ENCODE measurements around the gene CABP4. TPM values are rescaled to one million over a fixed set of nuclear protein-coding genes. Genes with fewer than 3 reads are reported as not detected.
"Not testable (repeated sequence)": the region's sequence is repeated elsewhere in the genome, so short reads cannot be mapped to it uniquely, and the experiment has no call there.

CABP4 gene
- total RNA-seq, 2 experiments from 2014 or later: 0.96 to 3.4 TPM

GRCh38 chr11:67422891-67423290, 32.3 kb upstream of the CABP4 start:
- DNase-seq: no peak
- Mint-ChIP-seq H3K9me3 (ENCODE audit: low read depth) (no peaks in the 10 kb centered on the region), H3K36me3 (no peaks in the 10 kb centered on the region), H3K27ac (no peak overlapping the region), H3K27me3 (no peaks in the 10 kb centered on the region), H3K4me3 (no peak overlapping the region), H3K4me1 (peaks cover 42% of the 10 kb centered on the region)
- CTCF ChIA-PET: interaction anchor here (0.9 to 2.6 kb wide), 3 partner anchors 10 to 32 kb away, joined by 3 to 12 read pairs (median 3); partner anchors contain the start of genes PTPRCAP and RAD9A
- no peak for ATAC-seq

- Mint-ChIP-seq H3K4me3 (no peak overlapping the region), H3K27ac (no peak overlapping the region), H3K9me3 (ENCODE audit: low read depth) (no peaks in the 10 kb centered on the region), H3K4me1 (peaks cover 43% of the 10 kb centered on the region), H3K27me3 (no peaks in the 10 kb centered on the region), H3K36me3 (no peaks in the 10 kb centered on the region)
- ATAC-seq: no peak
- DNase-seq: no peak
- CTCF ChIA-PET: interaction anchor here (1.2 to 2.6 kb wide), 3 partner anchors 11 to 41 kb away, joined by 3 to 12 read pairs (median 5); partner anchors contain the start of gene RAD9A
Observed at GRCh38 chr11:67423466-67423865, 31.7 kb upstream of the CABP4 start.

- DNase-seq (no peak), ATAC-seq (no peak)
- H3K9me3 Mint-ChIP-seq (ENCODE audit: low read depth): no peaks in the 10 kb centered on the region
- H3K27me3 Mint-ChIP-seq: no peaks in the 10 kb centered on the region
- H3K4me1 Mint-ChIP-seq: peaks cover 43% of the 10 kb centered on the region
- H3K27ac Mint-ChIP-seq: no peak overlapping the region
- CTCF ChIA-PET: interaction anchor here (0.6 to 2.6 kb wide), 6 partner anchors 11 to 63 kb away, joined by 3 to 12 read pairs (median 4); partner anchors contain the start of genes PPP1CA and TBC1D10C
- no peak overlapping the region for H3K4me3 Mint-ChIP-seq
- H3K36me3 Mint-ChIP-seq: peaks cover 2% of the 10 kb centered on the region
Observed at GRCh38 chr11:67423891-67424613, 31.1 kb upstream of the CABP4 start.

GRCh38 chr11:67427364-67427859, 27.7 kb upstream of the CABP4 start:
- peak; percentile 5 for ATAC-seq
- H3K27me3 Mint-ChIP-seq; DNase-seq; H3K9me3 Mint-ChIP-seq (ENCODE audit: low read depth): not testable (repeated sequence)
- CTCF ChIA-PET: interaction anchor here (0.8 to 3.3 kb wide), 7 partner anchors 11 to 71 kb away, joined by 3 to 16 read pairs (median 4); partner anchors contain the start of gene PPP1CA
- Mint-ChIP-seq H3K4me3 (peak overlapping the region; percentile 94), H3K36me3 (peaks cover 13% of the 10 kb centered on the region), H3K27ac (peak overlapping the region; percentile 95), H3K4me1 (peaks cover 49% of the 10 kb centered on the region)

GRCh38 chr11:67428052-67429001, 26.8 kb upstream of the CABP4 start, which contains the start of gene RPS6KB2:
Gene RPS6KB2, plus strand, starts transcription at chr11:67428494. Its CDS starts 52 bp downstream, at chr11:67428546.
- H3K4me3 Mint-ChIP-seq: peak within 1 kb of the TSS; percentile 94
- H3K36me3 Mint-ChIP-seq: peaks cover 13% of the 10 kb centered on the region
- H3K27ac Mint-ChIP-seq: peak within 1 kb of the TSS; percentile 95
- peak; percentile 91 for ATAC-seq
- H3K27me3 Mint-ChIP-seq: no peaks in the 10 kb centered on the region
- CTCF ChIA-PET: interaction anchor here (0.7 to 3.3 kb wide), 12 partner anchors 8 to 72 kb away, joined by 3 to 16 read pairs (median 5); partner anchors contain the start of genes PPP1CA, PTPRCAP and TBC1D10C
- no peaks in the 10 kb centered on the region for H3K9me3 Mint-ChIP-seq (ENCODE audit: low read depth)
- peaks cover 52% of the 10 kb centered on the region for H3K4me1 Mint-ChIP-seq
- peak; percentile 100 for DNase-seq

- H3K36me3 Mint-ChIP-seq: peaks cover 18% of the 10 kb centered on the region
- ATAC-seq (no peak), DNase-seq (no peak)
- peak overlapping the region; percentile 95 for H3K27ac Mint-ChIP-seq
- no peaks in the 10 kb centered on the region for H3K9me3 Mint-ChIP-seq (ENCODE audit: low read depth)
- CTCF ChIA-PET: interaction anchor here (0.8 to 3.3 kb wide), 9 partner anchors 9 to 47 kb away, joined by 3 to 16 read pairs (median 5); partner anchors contain the start of genes PPP1CA and TBC1D10C
- no peaks in the 10 kb centered on the region for H3K27me3 Mint-ChIP-seq
- peak overlapping the region; percentile 94 for H3K4me3 Mint-ChIP-seq
- peaks cover 60% of the 10 kb centered on the region for H3K4me1 Mint-ChIP-seq
Observed at GRCh38 chr11:67429038-67429668, 26.0 kb upstream of the CABP4 start.

- CTCF ChIA-PET: interaction anchor here (1.5 to 3.3 kb wide), 4 partner anchors 12 to 28 kb away, joined by 6 to 16 read pairs (median 10); partner anchors contain the start of genes PPP1CA and TBC1D10C
- ATAC-seq (no peak), DNase-seq (no peak)
- Mint-ChIP-seq H3K27ac (no peak overlapping the region), H3K4me3 (peak overlapping the region; percentile 94), H3K36me3 (peaks cover 20% of the 10 kb centered on the region), H3K9me3 (ENCODE audit: low read depth) (no peaks in the 10 kb centered on the region), H3K27me3 (no peaks in the 10 kb centered on the region), H3K4me1 (peaks cover 63% of the 10 kb centered on the region)
Observed at GRCh38 chr11:67429722-67430121, 25.4 kb upstream of the CABP4 start.

GRCh38 chr11:67431346-67432249, 23.6 kb upstream of the CABP4 start:
- CTCF ChIA-PET: interaction anchor here (8.0 kb wide), 1 partner anchor 29 kb away, joined by 96 read pairs; the partner anchor contains the start of genes PPP1CA and TBC1D10C
- Mint-ChIP-seq H3K27me3 (no peaks in the 10 kb centered on the region), H3K4me3 (no peak overlapping the region), H3K27ac (peak overlapping the region; percentile 41), H3K36me3 (peaks cover 34% of the 10 kb centered on the region), H3K4me1 (peaks cover 68% of the 10 kb centered on the region), H3K9me3 (ENCODE audit: low read depth) (no peaks in the 10 kb centered on the region)
- no peak for DNase-seq
- ATAC-seq: no peak

- no peak for ATAC-seq
- H3K27me3 Mint-ChIP-seq: no peaks in the 10 kb centered on the region
- H3K4me1 Mint-ChIP-seq: peaks cover 57% of the 10 kb centered on the region
- no peak overlapping the region for H3K4me3 Mint-ChIP-seq
- H3K9me3 Mint-ChIP-seq (ENCODE audit: low read depth): no peaks in the 10 kb centered on the region
- peaks cover 42% of the 10 kb centered on the region for H3K36me3 Mint-ChIP-seq
- no peak for DNase-seq
- CTCF ChIA-PET: interaction anchor here (8.0 kb wide), 1 partner anchor 30 kb away, joined by 96 read pairs; the partner anchor contains the start of genes PPP1CA and TBC1D10C
- H3K27ac Mint-ChIP-seq: peak overlapping the region; percentile 78
Observed at GRCh38 chr11:67432655-67433349, 22.4 kb upstream of the CABP4 start.

GRCh38 chr11:67433536-67434394, 21.4 kb upstream of the CABP4 start:
- Mint-ChIP-seq H3K4me1 (peaks cover 55% of the 10 kb centered on the region), H3K27ac (peak overlapping the region; percentile 78), H3K9me3 (ENCODE audit: low read depth) (no peaks in the 10 kb centered on the region), H3K36me3 (peaks cover 42% of the 10 kb centered on the region), H3K27me3 (no peaks in the 10 kb centered on the region), H3K4me3 (peak overlapping the region; percentile 95)
- ATAC-seq (no peak), DNase-seq (peak; percentile 64)
- CTCF ChIA-PET: interaction anchor here (0.6 to 8.0 kb wide), 2 partner anchors 31 to 160 kb away, joined by 4 to 96 read pairs; partner anchors contain the start of genes PPP1CA and TBC1D10C

All from activated CD8-positive, alpha-beta memory T cell treated with anti-CD3 and anti-CD28 coated beads, Interleukin-2, amount 10 ng/mL, durations not matched to agents 7 days and 5 days (primary cell).